ENCODE results near the gene HINFP.

Gene HINFP

DNA sequence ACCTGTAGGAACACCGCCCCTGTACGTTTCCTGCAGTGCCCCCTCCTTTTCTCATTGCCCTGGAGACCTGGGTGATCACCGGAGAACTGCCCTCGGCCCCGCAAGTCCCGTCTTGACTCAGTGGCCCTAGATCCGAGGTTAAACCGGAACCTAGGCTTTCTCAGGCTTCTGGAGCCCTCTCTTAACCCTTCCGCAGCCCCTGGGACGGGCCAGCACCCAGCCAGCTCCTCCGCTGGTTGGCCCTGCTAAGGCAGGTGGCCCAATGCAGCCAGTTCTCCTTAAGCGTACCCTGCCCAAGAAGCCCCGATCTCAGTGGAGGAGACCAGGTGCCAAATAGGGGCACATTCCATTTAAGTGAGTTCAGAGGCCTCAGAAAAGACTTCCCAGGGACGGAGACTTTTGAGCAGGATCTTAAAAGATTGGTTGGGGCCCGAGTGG lies 47.9 kb downstream of the HINFP start:
- no peak for TF ChIP-seq GATA2 (IDR thresholded peaks at IDR 0.05; ENCODE audit: low read depth, low read length)
- TF ChIP-seq GATA3 (IDR thresholded peaks at IDR 0.05; ENCODE audit: low read depth, low read length), result no peak

DNA sequence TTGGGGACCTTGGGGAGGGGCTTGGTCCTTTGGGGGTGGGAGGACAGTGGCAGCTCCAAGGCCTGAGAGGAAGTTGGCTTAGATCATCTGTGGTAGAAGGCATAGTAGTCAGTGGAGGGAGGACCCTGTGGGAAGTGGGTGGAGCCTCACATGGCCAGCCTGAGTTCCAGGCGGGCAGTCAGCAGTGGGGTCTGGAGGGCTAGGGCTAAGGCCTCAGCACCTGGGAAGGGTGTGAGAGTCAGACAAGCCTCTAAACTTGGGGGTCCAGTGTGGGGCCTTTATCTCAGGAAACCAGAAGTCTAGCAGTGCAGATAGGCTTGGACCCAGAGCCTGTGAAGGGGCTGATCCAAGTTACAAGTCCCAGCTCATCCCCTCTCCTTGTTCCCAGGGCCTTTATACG lies 51.1 kb downstream of the HINFP start:
- TF ChIP-seq GATA3 (IDR thresholded peaks at IDR 0.05; ENCODE audit: low read depth, low read length) (no peak), GATA2 (IDR thresholded peaks at IDR 0.05; ENCODE audit: low read depth, low read length) (no peak)

DNA sequence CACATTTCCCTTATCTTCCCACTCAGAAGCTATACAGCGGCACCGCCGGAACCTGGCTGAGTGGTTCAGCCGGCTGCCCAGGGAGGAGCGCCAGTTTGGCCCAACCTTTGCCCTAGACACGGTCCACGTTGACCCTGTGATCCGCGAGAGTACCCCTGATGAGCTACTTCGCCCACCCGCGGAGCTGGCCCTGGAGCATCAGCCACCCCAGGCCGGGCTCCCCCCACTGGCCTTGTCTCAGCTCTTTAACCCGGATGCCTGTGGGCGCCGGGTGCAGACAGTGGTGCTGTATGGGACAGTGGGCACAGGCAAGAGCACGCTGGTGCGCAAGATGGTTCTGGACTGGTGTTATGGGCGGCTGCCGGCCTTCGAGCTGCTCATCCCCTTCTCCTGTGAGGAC lies 52.1 kb downstream of the HINFP start:
- TF ChIP-seq GATA3 (IDR thresholded peaks at IDR 0.05; ENCODE audit: low read depth, low read length) (no peak), GATA2 (IDR thresholded peaks at IDR 0.05; ENCODE audit: low read depth, low read length) (no peak)

DNA sequence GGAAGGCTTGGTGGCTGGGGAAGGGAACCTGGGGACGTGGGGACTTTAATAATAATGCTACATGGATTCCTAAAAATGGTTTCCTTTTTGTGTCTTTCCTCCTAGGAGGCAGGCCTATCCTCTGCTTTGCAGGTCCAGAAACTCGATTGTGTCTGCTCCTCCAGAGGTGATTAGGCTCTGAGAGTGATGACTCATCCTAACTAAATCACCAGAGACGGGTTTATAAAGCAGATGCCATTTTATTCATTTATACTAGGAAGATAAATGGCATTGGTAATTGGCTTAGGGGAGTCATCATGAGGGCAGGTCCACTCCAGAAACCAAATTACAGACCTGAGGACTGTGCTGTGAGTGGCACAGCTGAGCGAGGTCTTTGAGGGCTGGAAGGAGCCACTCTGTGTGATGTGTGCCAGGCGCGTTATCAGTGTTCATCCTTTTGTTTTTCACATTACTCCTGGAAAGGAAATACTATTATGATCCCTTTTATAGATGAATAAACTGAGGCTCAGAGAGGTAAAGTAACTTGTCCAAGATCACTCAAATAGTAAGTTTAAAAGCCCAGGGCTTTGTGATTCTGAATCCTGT lies 54.2 kb downstream of the HINFP start:
- no peak for TF ChIP-seq GATA3 (IDR thresholded peaks at IDR 0.05; ENCODE audit: low read depth, low read length)

DNA sequence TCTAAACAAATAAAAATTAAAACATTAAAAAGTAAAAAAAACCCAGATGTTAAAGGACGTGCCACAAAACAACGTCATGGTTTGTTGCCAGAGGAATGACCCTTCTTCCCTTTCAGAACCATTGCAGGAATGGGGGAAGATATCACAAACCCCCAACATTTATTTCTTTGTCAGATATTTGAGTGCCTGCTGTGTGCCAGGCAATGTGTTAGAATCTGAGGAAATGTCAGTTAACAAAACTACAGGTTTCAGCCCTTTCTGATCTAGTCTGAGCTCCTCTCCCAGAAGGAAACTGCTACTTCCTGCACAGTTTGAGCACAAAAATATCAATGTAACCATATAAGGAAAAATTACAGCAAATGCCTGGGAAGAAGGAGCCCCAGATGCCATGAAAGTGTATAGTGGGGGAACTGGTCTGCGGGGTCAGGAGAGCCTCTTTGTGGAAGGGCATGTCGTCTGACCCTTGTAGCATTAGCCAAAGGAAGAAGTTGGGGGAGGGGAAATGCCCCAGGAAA lies 56.8 kb downstream of the HINFP start:
- no peak for TF ChIP-seq GATA3 (IDR thresholded peaks at IDR 0.05; ENCODE audit: low read depth, low read length)
- no peak for TF ChIP-seq GATA2 (IDR thresholded peaks at IDR 0.05; ENCODE audit: low read depth, low read length)

DNA sequence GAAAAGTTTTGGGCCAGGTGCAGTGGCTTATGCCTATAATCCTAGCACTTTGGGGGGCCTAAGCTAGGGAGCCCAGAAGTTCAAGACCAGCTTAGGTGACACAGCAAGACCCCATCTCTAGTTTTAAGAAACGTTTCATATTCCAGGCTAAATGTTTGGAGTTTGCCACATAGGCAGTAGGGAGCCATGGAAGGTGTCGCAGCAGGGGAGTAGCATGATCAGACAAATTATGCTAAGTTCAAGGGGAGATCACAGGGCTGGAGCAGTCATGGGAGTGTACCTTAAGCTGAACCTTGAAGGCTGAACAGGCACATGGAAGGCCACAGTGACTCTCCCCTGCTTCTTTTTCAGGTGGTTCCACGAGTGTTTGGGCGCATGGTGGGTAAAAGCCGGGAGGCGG lies 58.0 kb downstream of the HINFP start:
- TF ChIP-seq GATA2 (IDR thresholded peaks at IDR 0.05; ENCODE audit: low read depth, low read length) (no peak), GATA3 (IDR thresholded peaks at IDR 0.05; ENCODE audit: low read depth, low read length) (no peak)

DNA sequence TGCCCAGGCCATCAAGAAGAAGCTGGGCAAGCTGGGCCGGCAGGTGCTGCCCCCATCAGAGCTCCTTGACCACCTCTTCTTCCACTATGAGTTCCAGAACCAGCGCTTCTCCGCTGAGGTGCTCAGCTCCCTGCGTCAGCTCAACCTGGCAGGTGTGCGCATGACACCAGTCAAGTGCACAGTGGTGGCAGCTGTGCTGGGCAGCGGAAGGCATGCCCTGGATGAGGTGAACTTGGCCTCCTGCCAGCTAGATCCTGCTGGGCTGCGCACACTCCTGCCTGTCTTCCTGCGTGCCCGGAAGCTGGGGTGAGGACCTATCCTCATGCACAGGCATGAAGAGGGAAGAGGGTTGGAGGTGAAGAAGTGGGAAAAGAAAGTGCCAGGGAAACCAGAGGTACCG lies 58.6 kb downstream of the HINFP start:
- no peak for TF ChIP-seq GATA3 (IDR thresholded peaks at IDR 0.05; ENCODE audit: low read depth, low read length)
- TF ChIP-seq GATA2 (IDR thresholded peaks at IDR 0.05; ENCODE audit: low read depth, low read length), result no peak

DNA sequence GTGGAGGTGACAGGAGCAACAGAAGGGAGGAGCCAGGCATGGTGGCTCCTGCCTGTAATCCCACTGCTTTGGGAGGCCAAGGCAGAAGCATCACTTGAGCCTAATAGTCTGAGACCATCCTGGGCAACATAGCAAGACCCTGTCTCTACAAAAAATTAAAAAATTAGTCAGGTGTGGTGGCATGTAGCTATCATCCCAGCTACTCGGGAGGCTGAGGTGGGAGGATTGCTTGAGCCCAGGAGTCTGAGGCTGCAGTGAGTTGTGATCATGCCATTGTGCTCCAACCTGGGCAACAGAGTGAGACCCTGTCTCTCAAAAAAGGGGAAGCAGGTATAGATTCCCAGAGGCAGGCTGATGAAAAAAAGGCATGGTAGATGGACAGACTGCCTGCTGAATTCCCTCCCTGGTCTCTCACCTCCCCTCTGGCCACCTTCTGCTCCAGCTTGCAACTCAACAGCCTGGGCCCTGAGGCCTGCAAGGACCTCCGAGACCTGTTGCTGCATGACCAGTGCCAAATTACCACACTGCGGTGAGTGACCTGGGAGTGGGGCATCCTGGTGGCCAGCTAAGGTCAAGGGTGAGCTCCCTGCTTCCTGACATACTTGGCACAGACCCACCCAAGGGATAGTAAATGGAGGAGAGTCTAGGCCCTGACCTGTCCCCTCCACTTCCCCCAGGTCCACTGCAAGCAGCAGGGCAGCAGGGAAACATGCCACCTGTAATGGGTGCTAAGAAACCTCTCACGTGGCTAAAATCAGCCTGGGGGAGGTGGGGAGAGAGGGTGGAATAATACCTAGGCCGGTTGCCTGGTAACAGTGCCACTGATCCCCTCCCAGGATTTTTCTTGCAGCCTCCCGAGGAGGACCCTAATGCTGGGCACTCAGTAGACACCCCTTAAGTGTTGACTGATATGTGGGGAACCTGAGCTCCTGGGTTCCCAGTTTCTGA lies 59.6 kb downstream of the HINFP start:
- no peak for TF ChIP-seq GATA3 (IDR thresholded peaks at IDR 0.05; ENCODE audit: low read depth, low read length)
- TF ChIP-seq GATA2 (IDR thresholded peaks at IDR 0.05; ENCODE audit: low read depth, low read length), result no peak

DNA sequence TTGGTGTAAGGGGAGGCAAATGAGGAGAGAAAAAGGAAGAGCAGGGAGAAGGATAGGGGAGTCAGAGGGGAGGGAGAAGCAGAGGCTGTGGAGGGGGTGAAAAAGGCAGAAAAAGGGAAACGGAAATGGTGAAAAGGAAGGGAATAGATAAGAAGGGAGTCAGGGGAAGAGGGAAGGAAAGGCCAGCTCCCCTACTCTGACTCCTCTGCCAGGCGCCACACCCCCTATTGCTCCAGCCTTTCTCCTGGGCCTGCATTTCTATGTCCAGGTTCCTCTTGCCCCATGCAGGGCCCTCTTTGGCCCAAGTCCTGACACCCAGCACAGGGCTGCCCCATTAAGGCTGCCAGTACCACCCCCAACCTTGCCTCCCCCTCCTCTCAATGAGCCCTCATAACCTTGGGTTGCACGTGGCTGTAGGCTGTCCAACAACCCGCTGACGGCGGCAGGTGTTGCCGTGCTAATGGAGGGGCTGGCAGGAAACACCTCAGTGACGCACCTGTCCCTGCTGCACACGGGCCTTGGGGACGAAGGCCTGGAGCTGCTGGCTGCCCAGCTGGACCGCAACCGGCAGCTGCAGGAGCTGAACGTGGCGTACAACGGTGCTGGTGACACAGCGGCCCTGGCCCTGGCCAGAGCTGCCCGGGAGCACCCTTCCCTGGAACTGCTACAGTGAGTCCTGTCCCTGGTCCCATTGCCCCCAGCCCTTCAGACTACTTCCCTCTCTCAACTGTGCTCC lies 60.5 kb downstream of the HINFP start:
- no peak for TF ChIP-seq GATA3 (IDR thresholded peaks at IDR 0.05; ENCODE audit: low read depth, low read length)
